GM23338 (cell line): ENCODE results near the gene TNFSF18. TPM values are rescaled to one million over a fixed set of nuclear protein-coding genes. Genes with fewer than 3 reads are reported as not detected.

Source experiments
- ATAC-seq: fragments of 200-7000 bp; cut with Tn5 transposase; 3 replicates; pipeline ENCODE4 v1.9.1; 2020
- DNase-seq: peaks from one replicate; pipeline ENCODE4 v3.0.0-alpha.2; 2015; ENCODE audit warnings: low spot score
- H2AFZ ChIP-seq: fragments of 200-600 bp; sonication (generic); 2 replicates; pipeline ENCODE4 v1.8.0; 2016; ENCODE audit warnings: antibody characterized with exemption, mild to moderate bottlenecking, moderate library complexity
- H3F3A ChIP-seq: fragments of 200-600 bp; sonication (generic); replicated peaks from 2 replicates; pipeline ENCODE4 v1.8.0; 2017; ENCODE audit warnings: antibody characterized with exemption, mixed run types, low read depth
- H3K27ac ChIP-seq: fragments of 200-600 bp; sonication (generic); 2 replicates; pipeline ENCODE4 v1.6.1; 2016; ENCODE audit warnings: low read depth
- H3K27me3 ChIP-seq: fragments of 200-600 bp; sonication (generic); 2 replicates; pipeline ENCODE4 v1.8.0; 2016; ENCODE audit warnings: mild to moderate bottlenecking, mixed run types, moderate library complexity; ENCODE audit not compliant: insufficient read depth
- H3K36me3 ChIP-seq: fragments of 200-600 bp; sonication (generic); 2 replicates; pipeline ENCODE4 v1.8.0; 2016; ENCODE audit warnings: mild to moderate bottlenecking; ENCODE audit not compliant: insufficient read depth
- H3K4me1 ChIP-seq: fragments of 200-600 bp; sonication (generic); 2 replicates; pipeline ENCODE4 v1.8.0; 2016; ENCODE audit warnings: mild to moderate bottlenecking, moderate library complexity; ENCODE audit not compliant: insufficient read depth
- H3K4me2 ChIP-seq: fragments of 200-600 bp; sonication (generic); 2 replicates; pipeline ENCODE4 v1.7.1; 2017; ENCODE audit warnings: mixed run types
- H3K4me3 ChIP-seq: fragments of 200-600 bp; sonication (generic); 2 replicates; pipeline ENCODE4 v1.6.1; 2016; ENCODE audit warnings: mixed run types
- H3K79me2 ChIP-seq: fragments of 200-600 bp; sonication (generic); replicated peaks from 2 replicates; pipeline ENCODE4 v1.8.0; 2017; ENCODE audit warnings: mild to moderate bottlenecking; ENCODE audit not compliant: insufficient read depth
- H3K9me2 ChIP-seq: fragments of 200-600 bp; sonication (generic); 2 replicates; pipeline ENCODE4 v1.8.0; 2017; ENCODE audit not compliant: insufficient read depth
- H4K20me1 ChIP-seq: fragments of 200-600 bp; sonication (generic); replicated peaks from 2 replicates; pipeline ENCODE4 v1.8.0; 2017; ENCODE audit warnings: mild to moderate bottlenecking; ENCODE audit not compliant: insufficient read depth
- H3K27ac Mint-ChIP-seq: 2 replicates; pipeline ENCODE4 v1.8.0; 2020; ENCODE audit warnings: inconsistent platforms, mild to moderate bottlenecking, moderate library complexity, mixed read lengths
- H3K27me3 Mint-ChIP-seq: 3 replicates; pipeline ENCODE4 v1.8.0; 2022; ENCODE audit warnings: low read depth, mild to moderate bottlenecking, moderate library complexity, mixed read lengths, inconsistent platforms; ENCODE audit not compliant: insufficient read depth, poor library complexity
- H3K36me3 Mint-ChIP-seq: 3 replicates; pipeline ENCODE4 v1.8.0; 2021; ENCODE audit warnings: low read depth, mild to moderate bottlenecking, inconsistent platforms, moderate library complexity, mixed read lengths
- H3K4me1 Mint-ChIP-seq: 3 replicates; pipeline ENCODE4 v1.8.0; 2020; ENCODE audit warnings: mild to moderate bottlenecking, inconsistent platforms, mixed read lengths
- H3K4me3 Mint-ChIP-seq: 3 replicates; pipeline ENCODE4 v1.8.0; 2021; ENCODE audit warnings: moderate library complexity, mild to moderate bottlenecking, inconsistent platforms, mixed read lengths
- H3K9me3 Mint-ChIP-seq: 3 replicates; pipeline ENCODE4 v1.8.0; 2020; ENCODE audit warnings: moderate library complexity, mild to moderate bottlenecking, inconsistent platforms, mixed read lengths
- CTCF ChIP-seq, 2 experiments: fragments of 200-600 bp in 1 of 2; sonication (generic) in 1 of 2; conservative IDR thresholded peaks; 2 replicates each; pipeline versions ENCODE4 v1.5.1 to v1.6.1; 2016 to 2017; ENCODE audit warnings: antibody characterized with exemption in 2 of 2, low read depth in 2 of 2, mild to moderate bottlenecking in 2 of 2, moderate library complexity in 1 of 2
- ETS1 ChIP-seq: IDR thresholded peaks from 2 replicates; pipeline ENCODE4 v1.6.1; 2016; ENCODE audit warnings: antibody characterized with exemption
- EZH2 ChIP-seq: fragments of 200-600 bp; sonication (generic); IDR thresholded peaks from one replicate; pipeline ENCODE4 v1.8.0; 2017; ENCODE audit warnings: antibody characterized with exemption, mild to moderate bottlenecking, low read depth; ENCODE audit not compliant: unreplicated experiment
- EZH2phosphoT487 ChIP-seq: fragments of 200-600 bp; sonication (generic); IDR thresholded peaks from one replicate; pipeline ENCODE4 v1.8.1; 2018; ENCODE audit warnings: antibody characterized with exemption; ENCODE audit not compliant: unreplicated experiment
- JUNB ChIP-seq: IDR thresholded peaks from one replicate; pipeline ENCODE4 v1.6.1; 2016; ENCODE audit warnings: antibody characterized with exemption; ENCODE audit not compliant: unreplicated experiment
- NANOG ChIP-seq: IDR thresholded peaks from 2 replicates; pipeline ENCODE4 v1.6.1; 2016; ENCODE audit warnings: antibody characterized with exemption, borderline replicate concordance
- STAT1 ChIP-seq: IDR thresholded peaks from one replicate; pipeline ENCODE4 v1.6.1; 2016; ENCODE audit warnings: antibody characterized with exemption; ENCODE audit not compliant: unreplicated experiment
- ZNF114 ChIP-seq: fragments of 250-450 bp; sonication (Bioruptor Pico); IDR thresholded peaks from 2 replicates; pipeline ENCODE4 v1.5.0; 2020; ENCODE audit warnings: mild to moderate bottlenecking, moderate library complexity
- ZNF331 ChIP-seq: fragments of 250-450 bp; sonication (Bioruptor Pico); IDR thresholded peaks from 2 replicates; pipeline ENCODE4 v1.5.0; 2020; ENCODE audit warnings: low read depth, mild to moderate bottlenecking, moderate library complexity
- ZNF462 ChIP-seq: fragments of 250-450 bp; sonication (Bioruptor Pico); IDR thresholded peaks from 2 replicates; pipeline ENCODE4 v1.5.0; 2020; ENCODE audit warnings: mild to moderate bottlenecking, moderate library complexity
- polyA plus RNA-seq: library from polyadenylated mRNA; unstranded; fragments of >200 nt; fragmentation: Nextera tagmentation; extraction: Ambion mirVana; gene quantifications from 2 replicates; pipeline ENCODE4 v1.2.1, GENCODE V29; 2016
- total RNA-seq: library from RNA; depleted of rRNA; stranded (reverse); fragments of >200 nt; shearing (Covaris generic); gene quantifications from 2 replicates; pipeline ENCODE4 v1.2.3, GENCODE V29; 2014

The TNFSF18 gene
- total and polyA plus RNA-seq, 2 experiments from 2014 or later: not detected

GRCh38 chr1:173015629-173016028, 35.1 kb downstream of the TNFSF18 start (continued):
- TF ChIP-seq ZNF462 (CRISPR knock-in tag) (no peak), ZNF114 (CRISPR knock-in tag) (no peak)

- TF ChIP-seq EZH2phosphoT487 (no peak), JUNB (no peak)
- no peaks in the 10 kb centered on the region for H3K4me1 Mint-ChIP-seq
These were observed 36.6 kb downstream of the TNFSF18 start for GRCh38 chr1:173014160-173014559.

GRCh38 chr1:173012126-173012525, 38.6 kb downstream of the TNFSF18 start:
- Histone ChIP-seq H3F3A (no peaks in the 10 kb centered on the region), H3K79me2 (no peaks in the 10 kb centered on the region), H4K20me1 (no peaks in the 10 kb centered on the region), H3K9me2 (no peaks in the 10 kb centered on the region), H3K4me2 (no peak overlapping the region), H3K4me1 (no peaks in the 10 kb centered on the region), H2AFZ (no peak overlapping the region), H3K4me3 (no peak overlapping the region), H3K27me3 (no peaks in the 10 kb centered on the region), H3K36me3 (no peaks in the 10 kb centered on the region), H3K27ac (no peak overlapping the region)
- Mint-ChIP-seq H3K27me3 (no peaks in the 10 kb centered on the region), H3K4me1 (no peaks in the 10 kb centered on the region), H3K9me3 (no peaks in the 10 kb centered on the region), H3K4me3 (no peak overlapping the region), H3K36me3 (no peaks in the 10 kb centered on the region), H3K27ac (no peak overlapping the region)
- no peak for DNase-seq
- no peak for ATAC-seq
- no peak for TF ChIP-seq ETS1
- no peak for TF ChIP-seq CTCF (conservative IDR thresholded peaks at IDR 0.05; ENCODE audit: low read depth in 2 of 2)
- no peak for TF ChIP-seq NANOG
- TF ChIP-seq STAT1: no peak
- no peak for TF ChIP-seq EZH2phosphoT487
- no peak for TF ChIP-seq EZH2
- no peak for TF ChIP-seq ZNF331

More at GRCh38 chr1:173014160-173014559, 36.6 kb downstream of the TNFSF18 start:
- Histone ChIP-seq H3K27ac (no peak overlapping the region), H3K4me2 (no peak overlapping the region), H3K4me1 (no peaks in the 10 kb centered on the region), H3K9me2 (no peaks in the 10 kb centered on the region), H4K20me1 (no peaks in the 10 kb centered on the region), H3K79me2 (no peaks in the 10 kb centered on the region), H3F3A (no peaks in the 10 kb centered on the region), H3K36me3 (no peaks in the 10 kb centered on the region), H3K27me3 (no peaks in the 10 kb centered on the region), H2AFZ (no peak overlapping the region), H3K4me3 (no peak overlapping the region)
- H3K4me3 Mint-ChIP-seq: no peak overlapping the region
- no peaks in the 10 kb centered on the region for H3K27me3 Mint-ChIP-seq
- H3K36me3 Mint-ChIP-seq: no peaks in the 10 kb centered on the region
- no peaks in the 10 kb centered on the region for H3K9me3 Mint-ChIP-seq
- DNase-seq: no peak
- ATAC-seq: no peak
- no peak overlapping the region for H3K27ac Mint-ChIP-seq
